Activated naive CD4-positive, alpha-beta T cell treated with anti-CD3 and anti-CD28 coated beads, Interleukin-2, amount 10 ng/mL, durations not matched to agents 7 days and 5 days (primary cell): ENCODE measurements around the gene HNRNPUL1.

ENCODE experiments used
- CTCF ChIA-PET: fragments of 350-600 bp; sonication (Branson Sonifier 250); formaldehyde crosslinking; loops from one replicate; lab custom pipeline; 2021; ENCODE audit warnings: antibody characterized with exemption; lab: Charles Lee
- DNase-seq: peaks from one replicate; pipeline ENCODE4 v3.0.0-alpha.2; 2020
- H3K27ac Mint-ChIP-seq: one replicate; pipeline ENCODE4 v1.8.0; 2021; ENCODE audit warnings: mild to moderate bottlenecking, moderate library complexity, mixed read lengths
- H3K27me3 Mint-ChIP-seq: one replicate; pipeline ENCODE4 v1.8.0; 2021; ENCODE audit warnings: mild to moderate bottlenecking, mixed read lengths
- H3K36me3 Mint-ChIP-seq: one replicate; pipeline ENCODE4 v1.8.0; 2021; ENCODE audit warnings: mixed read lengths
- H3K4me1 Mint-ChIP-seq: one replicate; pipeline ENCODE4 v1.8.0; 2021; ENCODE audit warnings: mixed read lengths
- H3K4me3 Mint-ChIP-seq: one replicate; pipeline ENCODE4 v1.8.0; 2021; ENCODE audit warnings: mild to moderate bottlenecking, moderate library complexity, mixed read lengths
- H3K9me3 Mint-ChIP-seq: one replicate; pipeline ENCODE4 v1.8.0; 2021; ENCODE audit warnings: mixed read lengths

The HNRNPUL1 gene

GRCh38 chr19:41355802-41356201, 91.6 kb downstream of the HNRNPUL1 start:
- Mint-ChIP-seq H3K4me3 (peak overlapping the region; percentile 77), H3K27me3 (no peaks in the 10 kb centered on the region), H3K9me3 (no peaks in the 10 kb centered on the region), H3K27ac (peak overlapping the region; percentile 99), H3K4me1 (peaks cover 61% of the 10 kb centered on the region), H3K36me3 (peaks cover 30% of the 10 kb centered on the region)
- CTCF ChIA-PET, result interaction anchor here (2.5 kb wide), 1 partner anchor 9 kb away, joined by 16 read pairs; the partner anchor contains the start of gene B9D2
- peak; percentile 36 for DNase-seq

GRCh38 chr19:41356984-41357739, 93.0 kb downstream of the HNRNPUL1 start:
- Mint-ChIP-seq H3K36me3 (peaks cover 25% of the 10 kb centered on the region), H3K9me3 (no peaks in the 10 kb centered on the region), H3K4me1 (peaks cover 59% of the 10 kb centered on the region), H3K27ac (peak overlapping the region; percentile 99), H3K27me3 (no peaks in the 10 kb centered on the region), H3K4me3 (peak overlapping the region; percentile 77)
- DNase-seq, result peak; percentile 67
- CTCF ChIA-PET, result interaction anchor here (1.2 kb wide), 1 partner anchor 10 kb away, joined by 4 read pairs; no protein-coding TSS in a partner anchor
